ENCODE results near the gene ZNF462.

Gene ZNF462

GRCh38 chr9:106934442-106935238 lies 71.7 kb downstream of the ZNF462 start:
- Histone ChIP-seq H4K20me1 (ENCODE audit: insufficient read depth) (no peaks in the 10 kb centered on the region), H3K36me3 (ENCODE audit: insufficient read depth) (no peaks in the 10 kb centered on the region), H3K4me3 (IDR thresholded peaks at IDR 0.05; ENCODE audit: insufficient read depth, low read depth, low read length) (no peak overlapping the region), H3K79me2 (ENCODE audit: insufficient read depth, low read depth) (no peaks in the 10 kb centered on the region), H2AFZ (ENCODE audit: low read depth) (no peak overlapping the region), H3K27me3 (ENCODE audit: insufficient read depth, low read depth) (no peaks in the 10 kb centered on the region), H3K4me2 (no peak overlapping the region), H3K4me1 (ENCODE audit: low read depth, poor library complexity, severe bottlenecking) (no peaks in the 10 kb centered on the region), H3K9ac (no peak overlapping the region), H3K27ac (no peak overlapping the region)
- TF ChIP-seq, protein P1, sequence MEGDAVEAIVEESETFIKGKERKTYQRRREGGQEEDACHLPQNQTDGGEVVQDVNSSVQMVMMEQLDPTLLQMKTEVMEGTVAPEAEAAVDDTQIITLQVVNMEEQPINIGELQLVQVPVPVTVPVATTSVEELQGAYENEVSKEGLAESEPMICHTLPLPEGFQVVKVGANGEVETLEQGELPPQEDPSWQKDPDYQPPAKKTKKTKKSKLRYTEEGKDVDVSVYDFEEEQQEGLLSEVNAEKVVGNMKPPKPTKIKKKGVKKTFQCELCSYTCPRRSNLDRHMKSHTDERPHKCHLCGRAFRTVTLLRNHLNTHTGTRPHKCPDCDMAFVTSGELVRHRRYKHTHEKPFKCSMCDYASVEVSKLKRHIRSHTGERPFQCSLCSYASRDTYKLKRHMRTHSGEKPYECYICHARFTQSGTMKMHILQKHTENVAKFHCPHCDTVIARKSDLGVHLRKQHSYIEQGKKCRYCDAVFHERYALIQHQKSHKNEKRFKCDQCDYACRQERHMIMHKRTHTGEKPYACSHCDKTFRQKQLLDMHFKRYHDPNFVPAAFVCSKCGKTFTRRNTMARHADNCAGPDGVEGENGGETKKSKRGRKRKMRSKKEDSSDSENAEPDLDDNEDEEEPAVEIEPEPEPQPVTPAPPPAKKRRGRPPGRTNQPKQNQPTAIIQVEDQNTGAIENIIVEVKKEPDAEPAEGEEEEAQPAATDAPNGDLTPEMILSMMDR (conservative IDR thresholded peaks at IDR 0.05; ENCODE audit: low read depth, low read length) = no peak

DNA sequence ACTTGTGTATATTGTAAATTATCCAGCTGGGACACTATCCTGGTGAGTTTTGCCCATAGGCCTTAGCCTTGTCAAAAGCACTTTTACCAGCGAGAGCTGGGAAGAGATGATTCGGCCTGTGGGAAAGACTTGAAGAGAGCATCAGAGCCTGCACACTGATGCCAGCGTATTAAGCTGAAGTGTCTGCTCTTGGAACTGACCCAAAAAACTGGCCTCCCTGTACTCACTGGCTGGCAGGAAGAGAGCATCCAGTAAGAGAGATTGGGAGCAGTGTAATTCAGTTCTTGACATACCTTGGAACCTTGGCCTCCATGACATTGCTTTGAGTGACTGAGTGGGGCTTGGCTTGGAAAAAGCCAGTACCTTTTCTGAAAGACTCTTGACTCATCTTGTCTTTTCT lies 73.7 kb downstream of the ZNF462 start:
- H3K27ac ChIP-seq = no peak overlapping the region
- H3K4me2 ChIP-seq = no peak overlapping the region
- no peaks in the 10 kb centered on the region for H3K4me1 ChIP-seq (ENCODE audit: low read depth, poor library complexity, severe bottlenecking)
- no peaks in the 10 kb centered on the region for H3K27me3 ChIP-seq (ENCODE audit: insufficient read depth, low read depth)
- H2AFZ ChIP-seq (ENCODE audit: low read depth) = no peak overlapping the region
- H4K20me1 ChIP-seq (ENCODE audit: insufficient read depth) = no peaks in the 10 kb centered on the region
- no peaks in the 10 kb centered on the region for H3K36me3 ChIP-seq (ENCODE audit: insufficient read depth)
- TF ChIP-seq, protein P1 (conservative IDR thresholded peaks at IDR 0.05; ENCODE audit: low read depth, low read length) = no peak
- H3K4me3 ChIP-seq (IDR thresholded peaks at IDR 0.05; ENCODE audit: insufficient read depth, low read depth, low read length) = no peak overlapping the region
- H3K9ac ChIP-seq = no peak overlapping the region
- H3K79me2 ChIP-seq (ENCODE audit: insufficient read depth, low read depth) = no peaks in the 10 kb centered on the region

DNA sequence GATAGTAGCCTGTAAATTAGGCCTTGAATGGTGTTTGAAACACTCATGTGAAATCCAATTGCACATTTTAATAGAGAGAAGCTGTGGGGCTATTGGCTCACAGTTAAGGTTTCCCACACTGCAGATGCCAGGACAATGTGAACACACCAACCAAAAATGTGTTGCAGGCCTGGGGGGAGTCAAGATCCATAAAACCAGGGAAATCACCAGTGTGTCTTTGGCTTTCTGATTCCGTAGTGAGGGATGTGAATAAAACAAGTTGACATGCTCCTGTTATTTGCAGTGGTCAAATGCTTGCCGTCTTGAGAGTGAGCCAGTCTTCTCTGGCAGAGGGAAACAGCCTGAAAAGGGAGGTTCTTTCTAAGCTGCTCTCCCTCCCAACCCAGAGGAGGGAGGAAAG lies 79.0 kb downstream of the ZNF462 start:
- Histone ChIP-seq H3K4me2 (no peak overlapping the region), H3K27me3 (ENCODE audit: insufficient read depth, low read depth) (no peaks in the 10 kb centered on the region), H2AFZ (ENCODE audit: low read depth) (no peak overlapping the region), H3K27ac (no peak overlapping the region), H4K20me1 (ENCODE audit: insufficient read depth) (no peaks in the 10 kb centered on the region), H3K4me1 (ENCODE audit: low read depth, poor library complexity, severe bottlenecking) (no peaks in the 10 kb centered on the region), H3K4me3 (IDR thresholded peaks at IDR 0.05; ENCODE audit: insufficient read depth, low read depth, low read length) (no peak overlapping the region), H3K36me3 (ENCODE audit: insufficient read depth) (no peaks in the 10 kb centered on the region), H3K79me2 (ENCODE audit: insufficient read depth, low read depth) (no peaks in the 10 kb centered on the region), H3K9ac (no peak overlapping the region)
- TF ChIP-seq, protein P1 (conservative IDR thresholded peaks at IDR 0.05; ENCODE audit: low read depth, low read length) = no peak

DNA sequence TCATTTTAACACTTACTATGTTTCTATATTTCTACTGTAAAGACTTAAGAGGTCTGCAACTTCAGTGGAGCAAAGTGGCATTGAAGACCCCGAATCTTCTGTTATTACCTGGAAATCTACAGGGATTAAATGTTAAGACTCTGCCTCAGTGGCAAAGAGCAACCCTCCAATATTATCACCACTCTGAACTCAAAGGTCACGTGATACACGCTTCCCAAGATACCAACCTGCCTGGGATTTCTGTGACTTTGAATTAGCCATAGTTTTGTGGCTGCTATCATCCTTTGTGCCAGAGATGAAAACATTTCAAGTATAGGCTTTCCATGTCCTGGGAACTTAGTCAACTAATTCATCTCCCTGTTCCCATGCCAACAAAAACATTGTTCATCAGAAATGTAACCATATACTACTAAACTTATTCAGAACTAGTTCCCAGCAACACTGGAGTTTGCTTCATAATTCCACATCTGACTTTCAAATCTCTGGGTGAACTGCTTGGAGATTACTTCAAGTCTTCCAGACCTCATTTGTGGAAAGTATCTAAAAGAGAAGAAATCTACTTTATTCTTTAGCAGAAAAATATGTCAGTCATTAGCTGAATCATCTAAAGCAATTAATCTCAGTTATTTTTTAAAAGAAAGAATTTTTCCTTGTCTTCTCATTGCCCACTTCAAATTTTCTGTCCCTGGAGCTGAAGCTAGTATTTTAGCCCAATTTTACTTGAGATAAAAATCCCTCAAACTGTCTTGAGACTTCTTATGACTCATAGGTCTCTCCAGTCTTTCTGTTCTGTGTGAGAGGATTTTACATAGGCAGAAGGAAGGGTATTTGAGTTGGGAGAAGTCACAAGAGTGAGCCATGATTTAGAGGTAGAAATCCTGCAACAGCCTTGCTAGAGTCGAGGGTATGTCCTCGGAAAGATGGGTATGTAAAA lies 83.0 kb downstream of the ZNF462 start:
- no peak overlapping the region for H3K4me2 ChIP-seq
- no peaks in the 10 kb centered on the region for H3K36me3 ChIP-seq (ENCODE audit: insufficient read depth)
- no peaks in the 10 kb centered on the region for H3K4me1 ChIP-seq (ENCODE audit: low read depth, poor library complexity, severe bottlenecking)
- no peaks in the 10 kb centered on the region for H4K20me1 ChIP-seq (ENCODE audit: insufficient read depth)
- no peaks in the 10 kb centered on the region for H3K27me3 ChIP-seq (ENCODE audit: insufficient read depth, low read depth)
- no peak overlapping the region for H3K4me3 ChIP-seq (IDR thresholded peaks at IDR 0.05; ENCODE audit: insufficient read depth, low read depth, low read length)
- H2AFZ ChIP-seq (ENCODE audit: low read depth) = no peak overlapping the region
- TF ChIP-seq, protein P1 (conservative IDR thresholded peaks at IDR 0.05; ENCODE audit: low read depth, low read length) = no peak
- H3K9ac ChIP-seq = no peak overlapping the region
- H3K79me2 ChIP-seq (ENCODE audit: insufficient read depth, low read depth) = no peaks in the 10 kb centered on the region
- H3K27ac ChIP-seq = no peak overlapping the region
